ENCODE data around the gene DHRS2.

DNA sequence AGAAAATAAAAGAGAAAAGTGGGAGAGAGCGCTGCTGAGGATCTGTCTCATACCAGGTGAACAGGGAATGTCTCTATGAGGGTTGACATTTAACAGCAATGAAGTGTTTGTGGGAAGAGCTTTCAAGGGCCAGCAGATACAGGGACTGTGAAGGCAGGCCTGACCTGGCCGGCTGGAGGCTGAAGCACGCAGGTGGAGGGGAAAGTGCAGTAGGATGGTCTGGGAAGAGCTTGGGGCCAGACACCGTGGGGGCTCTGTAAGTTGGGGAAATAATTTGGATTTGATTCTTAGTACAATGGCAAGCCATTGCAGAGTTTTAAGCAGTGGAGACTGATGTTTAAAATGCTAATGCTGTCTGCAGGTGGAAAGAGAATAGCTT lies 23.8 kb upstream of the DHRS2 start:
- TF ChIP-seq EZH2 (IDR thresholded peaks at IDR 0.05; ENCODE audit: low read length) = no peak
- TF ChIP-seq, protein P1, sequence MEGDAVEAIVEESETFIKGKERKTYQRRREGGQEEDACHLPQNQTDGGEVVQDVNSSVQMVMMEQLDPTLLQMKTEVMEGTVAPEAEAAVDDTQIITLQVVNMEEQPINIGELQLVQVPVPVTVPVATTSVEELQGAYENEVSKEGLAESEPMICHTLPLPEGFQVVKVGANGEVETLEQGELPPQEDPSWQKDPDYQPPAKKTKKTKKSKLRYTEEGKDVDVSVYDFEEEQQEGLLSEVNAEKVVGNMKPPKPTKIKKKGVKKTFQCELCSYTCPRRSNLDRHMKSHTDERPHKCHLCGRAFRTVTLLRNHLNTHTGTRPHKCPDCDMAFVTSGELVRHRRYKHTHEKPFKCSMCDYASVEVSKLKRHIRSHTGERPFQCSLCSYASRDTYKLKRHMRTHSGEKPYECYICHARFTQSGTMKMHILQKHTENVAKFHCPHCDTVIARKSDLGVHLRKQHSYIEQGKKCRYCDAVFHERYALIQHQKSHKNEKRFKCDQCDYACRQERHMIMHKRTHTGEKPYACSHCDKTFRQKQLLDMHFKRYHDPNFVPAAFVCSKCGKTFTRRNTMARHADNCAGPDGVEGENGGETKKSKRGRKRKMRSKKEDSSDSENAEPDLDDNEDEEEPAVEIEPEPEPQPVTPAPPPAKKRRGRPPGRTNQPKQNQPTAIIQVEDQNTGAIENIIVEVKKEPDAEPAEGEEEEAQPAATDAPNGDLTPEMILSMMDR (optimal IDR thresholded peaks at IDR 0.05 in 1 of 3, IDR thresholded peaks at IDR 0.05 in 1 of 3, conservative IDR thresholded peaks at IDR 0.05 in 1 of 3; ENCODE audit: extremely low read depth in 1 of 3, insufficient read depth in 2 of 3, low read length in 3 of 3) = no peak

Measured in keratinocyte (primary cell).